Chondrocyte (in vitro differentiated cells): ENCODE results near the gene MRTFA. TPM values are rescaled to one million over a fixed set of nuclear protein-coding genes. Genes with fewer than 3 reads are reported as not detected.

ENCODE experiments used
- DNase-seq: peaks from one replicate; pipeline ENCODE4 v3.0.0; 2021; ENCODE audit warnings: mixed read lengths, low spot score
- H3K27ac Mint-ChIP-seq: one replicate; pipeline ENCODE4 v1.8.0; 2021; ENCODE audit warnings: mild to moderate bottlenecking, moderate library complexity, mixed read lengths; ENCODE audit not compliant: unreplicated experiment
- H3K27me3 Mint-ChIP-seq: 2 replicates; pipeline ENCODE4 v1.8.0; 2021; ENCODE audit warnings: low read depth, mixed read lengths
- H3K36me3 Mint-ChIP-seq: 2 replicates; pipeline ENCODE4 v1.8.0; 2021; ENCODE audit warnings: low read depth, mixed read lengths
- H3K4me1 Mint-ChIP-seq: 2 replicates; pipeline ENCODE4 v1.8.0; 2021; ENCODE audit warnings: low read depth, mild to moderate bottlenecking, mixed read lengths
- H3K4me3 Mint-ChIP-seq: one replicate; pipeline ENCODE4 v1.8.0; 2021; ENCODE audit warnings: mild to moderate bottlenecking, moderate library complexity, mixed read lengths; ENCODE audit not compliant: unreplicated experiment
- H3K9me3 Mint-ChIP-seq: 2 replicates; pipeline ENCODE4 v1.8.0; 2021; ENCODE audit warnings: low read depth, mixed read lengths
- total RNA-seq: library from RNA; stranded (reverse); gene quantifications from 3 replicates; pipeline ENCODE4 v1.2.1, GENCODE V29; 2021
- TF ChIP-seq, protein P1 (sequence below): fragments of 200-600 bp; sonication (generic); IDR thresholded peaks from 2 replicates; pipeline ENCODE4 v1.5.0; 2021; ENCODE audit warnings: antibody characterized with exemption, mild to moderate bottlenecking, moderate library complexity

Gene MRTFA
- total RNA-seq, 1 donor from 2014 or later = 69.8 TPM

- TF ChIP-seq, protein P1, sequence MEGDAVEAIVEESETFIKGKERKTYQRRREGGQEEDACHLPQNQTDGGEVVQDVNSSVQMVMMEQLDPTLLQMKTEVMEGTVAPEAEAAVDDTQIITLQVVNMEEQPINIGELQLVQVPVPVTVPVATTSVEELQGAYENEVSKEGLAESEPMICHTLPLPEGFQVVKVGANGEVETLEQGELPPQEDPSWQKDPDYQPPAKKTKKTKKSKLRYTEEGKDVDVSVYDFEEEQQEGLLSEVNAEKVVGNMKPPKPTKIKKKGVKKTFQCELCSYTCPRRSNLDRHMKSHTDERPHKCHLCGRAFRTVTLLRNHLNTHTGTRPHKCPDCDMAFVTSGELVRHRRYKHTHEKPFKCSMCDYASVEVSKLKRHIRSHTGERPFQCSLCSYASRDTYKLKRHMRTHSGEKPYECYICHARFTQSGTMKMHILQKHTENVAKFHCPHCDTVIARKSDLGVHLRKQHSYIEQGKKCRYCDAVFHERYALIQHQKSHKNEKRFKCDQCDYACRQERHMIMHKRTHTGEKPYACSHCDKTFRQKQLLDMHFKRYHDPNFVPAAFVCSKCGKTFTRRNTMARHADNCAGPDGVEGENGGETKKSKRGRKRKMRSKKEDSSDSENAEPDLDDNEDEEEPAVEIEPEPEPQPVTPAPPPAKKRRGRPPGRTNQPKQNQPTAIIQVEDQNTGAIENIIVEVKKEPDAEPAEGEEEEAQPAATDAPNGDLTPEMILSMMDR = no peak
- no peak for DNase-seq
- Mint-ChIP-seq H3K27me3 (no peaks in the 10 kb centered on the region), H3K4me1 (peaks cover 12% of the 10 kb centered on the region), H3K4me3 (no peak overlapping the region), H3K36me3 (peaks cover 36% of the 10 kb centered on the region), H3K9me3 (no peaks in the 10 kb centered on the region), H3K27ac (no peak overlapping the region)
Measured at GRCh38 chr22:40420341-40421081, 216.0 kb downstream of the MRTFA start.

DNA sequence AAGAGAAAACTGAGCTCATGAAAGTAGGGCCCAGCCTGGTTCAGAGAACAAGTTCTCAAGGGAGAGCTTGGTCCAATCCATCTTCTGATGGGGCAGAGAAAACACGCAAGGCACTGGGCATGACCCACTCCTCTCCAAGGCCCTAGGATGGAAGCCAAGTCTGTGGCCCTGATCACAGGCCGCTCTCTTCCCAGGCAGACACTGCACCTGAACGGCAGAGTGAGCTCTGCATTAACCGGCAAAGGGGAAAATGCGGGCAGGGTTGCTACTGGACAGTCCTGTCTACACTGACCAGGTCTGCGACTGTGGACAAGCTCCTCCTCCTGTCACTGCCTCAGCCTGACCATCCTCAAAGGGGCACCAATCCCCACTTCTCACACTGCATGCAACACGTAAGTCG is 216.8 kb downstream of the MRTFA start:
- TF ChIP-seq, protein P1 = no peak
- Mint-ChIP-seq H3K27me3 (no peaks in the 10 kb centered on the region), H3K27ac (no peak overlapping the region), H3K4me3 (no peak overlapping the region), H3K4me1 (peaks cover 16% of the 10 kb centered on the region), H3K9me3 (no peaks in the 10 kb centered on the region), H3K36me3 (peaks cover 39% of the 10 kb centered on the region)
- no peak for DNase-seq

- no peaks in the 10 kb centered on the region for H3K9me3 Mint-ChIP-seq
- H3K4me1 Mint-ChIP-seq = peaks cover 15% of the 10 kb centered on the region
- TF ChIP-seq, protein P1 = no peak
- peaks cover 35% of the 10 kb centered on the region for H3K36me3 Mint-ChIP-seq
- no peaks in the 10 kb centered on the region for H3K27me3 Mint-ChIP-seq
- H3K27ac Mint-ChIP-seq = peak overlapping the region; percentile 22
- no peak overlapping the region for H3K4me3 Mint-ChIP-seq
- DNase-seq = no peak
Measured at GRCh38 chr22:40418366-40419201, 217.9 kb downstream of the MRTFA start.

DNA sequence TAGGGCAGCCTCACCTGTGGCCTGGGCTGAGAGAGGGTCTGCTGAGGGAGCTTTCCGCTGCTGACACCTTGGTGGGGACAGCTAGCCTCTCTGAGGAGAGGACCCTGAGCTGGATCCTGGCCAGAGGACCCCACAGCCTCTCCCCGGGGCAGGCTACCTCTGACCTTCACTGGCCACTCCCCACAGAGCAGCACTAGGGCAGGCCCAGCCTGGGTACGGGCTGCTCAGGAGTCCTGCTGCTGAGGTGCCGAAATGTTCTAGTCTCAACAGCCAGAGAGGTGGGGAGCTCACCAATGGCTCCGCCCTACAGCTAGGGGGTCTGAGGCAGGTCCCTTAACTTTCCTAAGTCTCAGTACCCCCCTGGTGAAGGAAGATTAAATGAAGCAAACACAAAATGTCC is 218.6 kb downstream of the MRTFA start:
- Mint-ChIP-seq H3K4me1 (peaks cover 9% of the 10 kb centered on the region), H3K36me3 (peaks cover 31% of the 10 kb centered on the region), H3K4me3 (no peak overlapping the region), H3K27me3 (no peaks in the 10 kb centered on the region), H3K9me3 (no peaks in the 10 kb centered on the region), H3K27ac (peak overlapping the region; percentile 22)
- TF ChIP-seq, protein P1 = no peak
- no peak for DNase-seq

DNA sequence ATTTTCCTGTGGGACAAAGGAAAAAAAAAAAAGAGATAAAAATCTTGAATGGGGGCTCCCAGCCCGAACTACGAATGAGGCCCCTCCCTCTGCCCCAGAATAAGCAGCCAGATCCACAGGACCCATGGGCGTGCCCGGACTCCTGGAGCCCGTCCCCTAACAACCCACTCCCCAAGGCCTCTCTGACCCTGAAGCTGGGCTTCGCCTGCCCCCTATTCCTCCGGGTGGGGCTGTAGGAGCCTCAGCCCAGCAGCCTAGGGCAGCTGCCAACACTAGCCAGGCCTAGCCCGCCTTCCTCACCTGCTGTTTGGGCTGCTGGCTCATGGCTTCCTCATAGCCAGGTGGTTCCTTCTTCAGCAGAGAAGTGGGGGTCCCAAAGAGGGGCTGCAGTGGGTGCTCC is 219.5 kb downstream of the MRTFA start:
- no peaks in the 10 kb centered on the region for H3K9me3 Mint-ChIP-seq
- peaks cover 9% of the 10 kb centered on the region for H3K4me1 Mint-ChIP-seq
- no peak for DNase-seq
- H3K27ac Mint-ChIP-seq = no peak overlapping the region
- H3K4me3 Mint-ChIP-seq = no peak overlapping the region
- H3K36me3 Mint-ChIP-seq = peaks cover 27% of the 10 kb centered on the region
- TF ChIP-seq, protein P1 = no peak
- H3K27me3 Mint-ChIP-seq = no peaks in the 10 kb centered on the region
